K562 (cell line): ENCODE measurements around the gene OR51B2. TPM values are rescaled to one million over a fixed set of nuclear protein-coding genes. Genes with fewer than 3 reads are reported as not detected.
A peak's percentile ranks its signal among the peaks of the same experiment; 100 is the strongest.

Experiments
- ATAC-seq: fragments of 200-7000 bp; cut with Tn5 transposase; 3 replicates; pipeline ENCODE4 v1.9.1; 2020; ENCODE audit warnings: moderate library complexity
- BruUV-seq: library from RNA; stranded (reverse); fragments of 400-500 nt; replicated peaks from 2 replicates; lab custom pipeline; 2021; lab: Mats Ljungman, UMichigan
- CTCF ChIA-PET: fragments of 300-600 bp; formaldehyde crosslinking; extraction: SDS; loops from one replicate; lab custom pipeline; 2021; ENCODE audit warnings: low intra/inter-chr PET ratio; lab: Yijun Ruan, JAX
- POLR2A ChIA-PET: fragments of 300-600, 350-650 bp; sonication (Branson Sonifier 250); formaldehyde crosslinking; extraction: SDS; loops from one replicate; lab custom pipeline; 2021; ENCODE audit warnings: antibody characterized with exemption, inconsistent platforms; lab: Yijun Ruan, JAX
- DNase-seq, 4 experiments: peaks; one replicate each; pipeline versions ENCODE4 v3.0.0 to v3.0.0-alpha.2; 2011 to 2018; ENCODE audit warnings: low spot score in 3 of 4, mixed read lengths in 3 of 4; ENCODE audit errors: extremely low read depth in 1 of 4
- FAIRE-seq: peaks from 2 replicates; lab custom pipeline; 2011; peaks lifted over from hg19 to GRCh38; lab: Jason Lieb, UNC
- H2AFZ ChIP-seq: 2 replicates; pipeline ENCODE4 v1.6.0; 2011; ENCODE audit warnings: low read depth, low read length, control low read depth, inconsistent platforms
- H3K27ac ChIP-seq: fragments of 200-600 bp; 3 replicates; pipeline ENCODE4 v1.8.0; 2011; ENCODE audit warnings: low read depth, mild to moderate bottlenecking, control low read depth, inconsistent platforms, low read length, moderate library complexity, mixed read lengths; ENCODE audit errors: extremely low read depth
- H3K27me3 ChIP-seq, 2 experiments: fragments of 300-600 bp in 1 of 2; 2 replicates in 1 of 2; 3 replicates in 1 of 2; pipeline versions ENCODE4 v1.6.0 to v1.8.0; 2011; ENCODE audit warnings: inconsistent platforms in 2 of 2, low read length in 2 of 2, mild to moderate bottlenecking in 1 of 2, mixed read lengths in 1 of 2, moderate library complexity in 1 of 2; ENCODE audit not compliant: control insufficient read depth in 2 of 2, insufficient read depth in 2 of 2
- H3K36me3 ChIP-seq: fragments of 300-600 bp; 3 replicates; pipeline ENCODE4 v1.8.0; 2011; ENCODE audit warnings: mild to moderate bottlenecking, low read length, inconsistent platforms; ENCODE audit not compliant: control insufficient read depth, insufficient read depth
- H3K4me1 ChIP-seq, 2 experiments: fragments of 200-600 bp in 1 of 2; replicated peaks in 1 of 2; 2 replicates in 1 of 2; 3 replicates in 1 of 2; pipeline versions ENCODE4 v1.5.1 to v1.8.0; 2011; ENCODE audit warnings: inconsistent platforms in 2 of 2, low read length in 2 of 2, mild to moderate bottlenecking in 1 of 2, mixed read lengths in 1 of 2, moderate library complexity in 1 of 2; ENCODE audit not compliant: control insufficient read depth in 2 of 2, insufficient read depth in 2 of 2
- H3K4me2 ChIP-seq: 2 replicates; pipeline ENCODE4 v1.6.1; 2011; ENCODE audit warnings: low read length, control low read depth, inconsistent platforms, mixed read lengths; ENCODE audit not compliant: insufficient read depth
- H3K4me3 ChIP-seq: fragments of 200-600 bp; sonication (generic), shearing (Covaris generic); 2 replicates; pipeline ENCODE4 v1.5.1; 2016; ENCODE audit warnings: control low read depth, inconsistent platforms
- H3K79me2 ChIP-seq: fragments of 200-600 bp; 3 replicates; pipeline ENCODE4 v1.8.0; 2011; ENCODE audit warnings: low read length, inconsistent platforms; ENCODE audit not compliant: control insufficient read depth, insufficient read depth
- H3K9ac ChIP-seq, 2 experiments: 2 replicates each; pipeline versions ENCODE4 v1.6.0 to v1.6.1; 2011; ENCODE audit warnings: low read depth in 2 of 2, low read length in 2 of 2, control low read depth in 1 of 2, inconsistent platforms in 1 of 2, mild to moderate bottlenecking in 1 of 2, mixed read lengths in 1 of 2; ENCODE audit not compliant: insufficient read depth in 1 of 2
- H3K9me1 ChIP-seq: one replicate; pipeline ENCODE4 v1.6.0; 2011; ENCODE audit warnings: inconsistent platforms, mild to moderate bottlenecking, low read length, moderate library complexity; ENCODE audit not compliant: control insufficient read depth, insufficient read depth
- H3K9me3 ChIP-seq: replicated peaks from 2 replicates; pipeline ENCODE4 v1.5.1; 2011; ENCODE audit warnings: low read depth, low read length, inconsistent platforms; ENCODE audit not compliant: control insufficient read depth, insufficient read depth
- H4K20me1 ChIP-seq: replicated peaks from 2 replicates; pipeline ENCODE4 v1.6.1; 2011; ENCODE audit warnings: low read length, inconsistent platforms, mixed read lengths; ENCODE audit not compliant: control insufficient read depth, insufficient read depth
- BRF2 ChIP-seq: IDR thresholded peaks from 3 replicates; pipeline ENCODE4 v1.6.1; 2011; ENCODE audit warnings: borderline replicate concordance, mild to moderate bottlenecking; ENCODE audit not compliant: insufficient read length, insufficient read depth
- GATAD2B ChIP-seq: fragments of 450-650 bp; IDR thresholded peaks from 2 replicates; pipeline ENCODE4 v1.6.1; 2017; ENCODE audit warnings: mild to moderate bottlenecking, borderline replicate concordance
- MAFF ChIP-seq: IDR thresholded peaks from 2 replicates; pipeline ENCODE4 v1.6.1; 2012; ENCODE audit warnings: low read length, improper control_type of control experiment
- MAFG ChIP-seq: fragments of 450-650 bp; conservative IDR thresholded peaks from 2 replicates; pipeline ENCODE4 v1.6.1; 2016; ENCODE audit warnings: missing genetic modification characterization, missing compliant biosample characterization
- MCM3 ChIP-seq: fragments of 450-650 bp; IDR thresholded peaks from 2 replicates; pipeline ENCODE4 v1.6.1; 2016
- MEF2A ChIP-seq: IDR thresholded peaks from 2 replicates; pipeline ENCODE4 v1.6.1; 2011; ENCODE audit warnings: low read depth, mild to moderate bottlenecking, low read length, moderate library complexity; ENCODE audit not compliant: control insufficient read depth
- MEF2D ChIP-seq: conservative IDR thresholded peaks from 2 replicates; pipeline ENCODE4 v1.6.1; 2016; ENCODE audit warnings: low read depth, missing genetic modification characterization, missing compliant biosample characterization
- NFE2 ChIP-seq: IDR thresholded peaks from 2 replicates; pipeline ENCODE4 v1.6.1; 2014; ENCODE audit warnings: antibody characterized with exemption, low read depth
- ZZZ3 ChIP-seq: fragments of 450-650 bp; IDR thresholded peaks from 2 replicates; pipeline ENCODE4 v1.6.1; 2016; ENCODE audit warnings: antibody characterized with exemption, mild to moderate bottlenecking, moderate library complexity
- WGBS: fragments of 100-300 bp; shearing (Covaris generic); methylation state at CpG from one replicate; pipeline ENCODE4 v1.1.6; 2016; ENCODE audit warnings: low coverage, mixed read lengths; ENCODE audit not compliant: insufficient coverage; ENCODE audit errors: missing lambda C conversion rate; 5-methylcytosine and 5-hydroxymethylcytosine counted together
- in situ Hi-C: fragments of 300-500 bp; cut with MboI; formaldehyde crosslinking; loops from 4 replicates; pipeline ENCODE4 v1.15.0; 2018; ENCODE audit warnings: inconsistent platforms, mixed read lengths
- intact Hi-C: fragments of 100-400 bp; cut with micrococcal nuclease; formaldehyde crosslinking; loops from 2 replicates; pipeline ENCODE4 v1.14.2; 2022
- polyA plus RNA-seq, 8 experiments: library from polyadenylated mRNA; depleted of rRNA in 4 of 8; stranded (reverse) in 5 of 8; unstranded in 3 of 8; fragments of >200 nt; fragmentation: Nextera tagmentation in 2 of 8; fragmentation: Illumina TruSeq in 1 of 8; extraction: Ambion mirVana in 2 of 8; extraction: Trizol in 1 of 8; gene quantifications; 2 replicates each; pipeline versions ENCODE4 v1.2.1 to v1.2.3, GENCODE V29; 2011 to 2014; ENCODE audit warnings: inconsistent platforms in 1 of 8, missing spikeins in 1 of 8
- total RNA-seq, 7 experiments: library from RNA; depleted of rRNA in 6 of 7; stranded (reverse); fragments of >200 nt in 6 of 7; fragmentation: Illumina TruSeq in 2 of 7; extraction: Trizol in 2 of 7; gene quantifications; 2 replicates each; pipeline versions ENCODE4 v1.2.1 to v1.2.3, GENCODE V29; 2011 to 2021; ENCODE audit warnings: low replicate concordance in 1 of 7

OR51B2 gene
- total and polyA plus RNA-seq, 9 of the 15 experiments (the other 6 are each of a cell fraction or from before 2014, with no cell fraction given): 0.38 to 6.6 (median 4.0) TPM

- no peaks in the 10 kb centered on the region for H4K20me1 ChIP-seq
- ATAC-seq (peak; percentile 66), DNase-seq (peak in 2 of 4 experiments; percentile 17 to 38), FAIRE-seq (peak; percentile 58)
- H3K9me1 ChIP-seq: no peaks in the 10 kb centered on the region
- 92% methylated on average over 1 of the region's 1 CpG for WGBS
- peak overlapping the region; percentile 34 for H3K27ac ChIP-seq
- TF ChIP-seq MAFG (tag): peak; percentile 15; the same call in 1 of the 2 replicates
- no peak for TF ChIP-seq ZZZ3
- no peak for TF ChIP-seq GATAD2B
- peak; percentile 72; the same call in 1 of the 2 replicates for TF ChIP-seq MEF2D
- no peak for TF ChIP-seq BRF2
- peak; percentile 39; the same call in 1 of the 2 replicates for TF ChIP-seq MAFF
- TF ChIP-seq MCM3: no peak
- peak; percentile 65; the same call in 1 of the 2 replicates for TF ChIP-seq MEF2A
- TF ChIP-seq NFE2: peak; percentile 78
- no peaks in the 10 kb centered on the region for H3K27me3 ChIP-seq
- H3K9ac ChIP-seq: 0 out of 4 replicates have a peak overlapping the region, but pooled peaks of 1 of the 2 experiments have one; percentile 1
- H3K4me1 ChIP-seq: peaks cover 5 to 35% of the 10 kb centered on the region in 2 experiments; a peak in 3 of 5 replicates
- intact Hi-C loops: no loop called here
- no peak overlapping the region for H3K4me3 ChIP-seq
- no peak overlapping the region for H3K4me2 ChIP-seq
- no peak overlapping the region for H2AFZ ChIP-seq
- peaks cover 69% of the 10 kb centered on the region for H3K79me2 ChIP-seq
- peaks cover 61% of the 10 kb centered on the region for H3K36me3 ChIP-seq
- BruUV-seq: no TSS peak
- ChIA-PET CTCF (no interaction called here), POLR2A (interaction anchor here (1.1 kb wide), 1 partner anchor 155 kb away, joined by 3 read pairs; no protein-coding TSS in a partner anchor)
- in situ Hi-C loops: no loop called here
- no peaks in the 10 kb centered on the region for H3K9me3 ChIP-seq
Measured at GRCh38 chr11:5363679-5364078, 39.6 kb upstream of the OR51B2 start.
